Spleen (tissue), 11 donors: Measurements from ENCODE around the gene PRXL2B. TPM values are rescaled to one million over a fixed set of nuclear protein-coding genes. Genes with fewer than 3 reads are reported as not detected.

ENCODE experiments used
- DNase-seq: peaks from one replicate; pipeline ENCODE4 v3.0.0-alpha.2; 2020
- H3K27ac ChIP-seq, 8 donors: fragments of 200-600 bp; sonication (generic) in 7 of 8; 1 replicate in 4 of 8; 2 replicates in 4 of 8; pipeline versions ENCODE4 v1.5.0 to v1.8.0; 2016 to 2021; ENCODE audit warnings: inconsistent platforms in 4 of 8, mild to moderate bottlenecking in 4 of 8, moderate library complexity in 1 of 8
- H3K27me3 ChIP-seq, 7 donors: fragments of 200-600 bp; sonication (generic) in 6 of 7; replicated peaks in 1 of 7; 1 replicate in 4 of 7; 2 replicates in 3 of 7; pipeline versions ENCODE4 v1.5.0 to v1.8.0; 2016 to 2021; ENCODE audit warnings: inconsistent platforms in 3 of 7, mild to moderate bottlenecking in 1 of 7
- H3K36me3 ChIP-seq, 6 donors: fragments of 200-600 bp; sonication (generic) in 5 of 6; 1 replicate in 4 of 6; 2 replicates in 2 of 6; pipeline versions ENCODE4 v1.5.0 to v1.8.0; 2016 to 2021; ENCODE audit warnings: inconsistent platforms in 2 of 6
- H3K4me1 ChIP-seq, 6 donors: fragments of 200-600 bp; sonication (generic) in 5 of 6; 1 replicate in 3 of 6; 2 replicates in 3 of 6; pipeline versions ENCODE4 v1.5.0 to v1.8.0; 2016 to 2021; ENCODE audit warnings: inconsistent platforms in 3 of 6
- H3K4me3 ChIP-seq, 8 donors: fragments of 200-600 bp; sonication (generic) in 7 of 8; 1 replicate in 4 of 8; 2 replicates in 4 of 8; pipeline versions ENCODE4 v1.5.0 to v1.8.0; 2016 to 2021; ENCODE audit warnings: inconsistent platforms in 4 of 8, mild to moderate bottlenecking in 4 of 8, moderate library complexity in 2 of 8
- H3K9me3 ChIP-seq, 8 donors: fragments of 200-600 bp; sonication (generic) in 7 of 8; 1 replicate in 4 of 8; 2 replicates in 4 of 8; pipeline versions ENCODE4 v1.5.0 to v1.8.0; 2016 to 2021; ENCODE audit warnings: inconsistent platforms in 4 of 8
- CTCF ChIP-seq, 11 experiments: fragments of 200-600 bp in 7 of 11; fragments of 450-650 bp in 4 of 11; sonication (generic) in 4 of 11; IDR thresholded peaks in 8 of 11; conservative IDR thresholded peaks in 3 of 11; 1 replicate in 7 of 11; 2 replicates in 4 of 11; pipeline versions ENCODE4 v1.4.0 to v1.8.0; 2016 to 2021; ENCODE audit warnings: antibody characterized with exemption in 11 of 11, inconsistent platforms in 4 of 11, mild to moderate bottlenecking in 1 of 11
- POLR2A ChIP-seq, 3 donors: fragments of 450-650 bp; IDR thresholded peaks; one replicate each; pipeline ENCODE4 v1.5.1; 2017; ENCODE audit warnings: antibody characterized with exemption in 3 of 3, mild to moderate bottlenecking in 1 of 3
- POLR2AphosphoS5 ChIP-seq, 3 donors: sonication (generic); formaldehyde crosslinking; IDR thresholded peaks; one replicate each; pipeline ENCODE4 v1.5.1; 2017; ENCODE audit warnings: antibody characterized with exemption in 3 of 3
- WGBS, 5 donors: extraction: QIAGEN DNeasy Blood & Tissue Kit in 3 of 5; methylation state at CpG; one replicate each; pipeline versions ENCODE4 v1.1.5 to v1.1.7; 2013 to 2018; 5-methylcytosine and 5-hydroxymethylcytosine counted together
- intact Hi-C: fragments of 100-400 bp; cut with DNase I; formaldehyde crosslinking; loops from one replicate; pipeline ENCODE4 v1.15.0; 2023; ENCODE audit warnings: low total_unique reads
- polyA plus RNA-seq, 3 donors: library from polyadenylated mRNA; stranded (reverse); fragments of 200-250 nt; gene quantifications; one replicate each; pipeline ENCODE4 v1.2.1, GENCODE V29; 2013
- total RNA-seq, 7 donors: library from RNA; depleted of rRNA in 3 of 7; stranded (reverse); fragments of >200 nt in 3 of 7; fragmentation: NEBNext Ultra II Directional in 4 of 7; extraction: Animal tissue kit (Norgen Biotek cat#: 25700) in 4 of 7; gene quantifications; one replicate each; pipeline versions ENCODE4 v1.1.0 to v1.2.1, GENCODE V29; 2016 to 2021
- donor health status: healthy with polysubstance abuse.
- donor health status: DM: no; HTN: no; CAD: no; lungs with moderate emphysema.
- donor health status: DM: no; HTN: no; CAD: no.
- donor health status: Bipolar disorder and iron deficiency.
- donor health status: healthy.
- donor health status: DM: no; HTN: no; CAD: no.
- donor health status: DM: yes; HTN: yes; CAD: no.

The PRXL2B gene
- total and polyA plus RNA-seq, 10 donors, result 10.7 to 43.0 (median 25.0) TPM

GRCh38 chr1:2637442-2638145 is 51.0 kb downstream of the PRXL2B start:
- Histone ChIP-seq H3K27ac (no peak overlapping the region), H3K4me1 (peaks cover 8 to 25% (median 14%) of the 10 kb centered on the region in 6 donors), H3K9me3 (peaks cover 0 to 15% (median 12%) of the 10 kb centered on the region in 8 donors), H3K4me3 (no peak overlapping the region), H3K27me3 (peaks cover 0 to 44% (median 11%) of the 10 kb centered on the region in 7 donors), H3K36me3 (no peaks in the 10 kb centered on the region)
- intact Hi-C loops, result no loop called here
- no peak for DNase-seq
- 58 to 74% (median 70%) methylated on average over 7 to 10 of the region's 10 CpGs for WGBS, 5 donors
- no peak for TF ChIP-seq CTCF (IDR thresholded peaks at IDR 0.05 in 8 of 11, conservative IDR thresholded peaks at IDR 0.05 in 3 of 11)
- peak in 2 of 3 donors; percentile 26 to 35 for TF ChIP-seq POLR2AphosphoS5 (IDR thresholded peaks at IDR 0.05)

DNA sequence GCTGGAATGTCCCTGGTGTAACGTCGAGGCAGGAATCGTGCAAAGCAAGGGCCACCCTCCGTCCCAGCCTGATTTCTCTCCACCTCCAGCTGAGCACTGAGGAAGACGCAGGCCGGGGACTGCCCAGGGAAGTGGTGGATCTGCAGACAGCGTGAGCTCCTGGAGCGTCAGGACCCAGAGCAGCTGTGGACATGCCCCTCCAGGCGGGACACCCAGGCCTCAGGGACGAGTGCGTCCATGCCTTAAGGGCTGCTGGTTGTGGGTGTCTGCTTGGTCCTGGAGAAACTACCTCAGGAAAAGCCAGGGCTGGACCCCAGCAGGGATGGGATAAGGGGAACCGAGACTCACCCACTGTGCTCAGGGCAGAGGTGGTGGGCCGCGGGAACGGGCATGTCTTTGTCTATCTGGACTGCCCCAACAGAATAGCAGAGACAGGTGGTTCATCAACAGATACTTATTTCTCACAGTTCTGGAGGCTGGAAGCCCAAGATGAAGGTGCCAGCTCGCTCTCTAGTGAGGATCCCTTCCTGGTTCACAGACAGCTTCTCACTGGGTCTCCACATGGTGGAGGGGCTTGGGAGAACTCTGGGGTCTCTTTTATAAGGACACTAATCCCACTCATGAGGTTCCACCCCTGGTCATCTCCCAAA is 52.0 kb downstream of the PRXL2B start:
- H3K4me3 ChIP-seq, result no peak overlapping the region
- DNase-seq, result no peak
- 77 to 85% (median 82%) methylated on average over 13 to 16 of the region's 16 CpGs for WGBS, 5 donors
- H3K9me3 ChIP-seq, result peaks cover 0 to 15% (median 12%) of the 10 kb centered on the region in 8 donors
- TF ChIP-seq CTCF (IDR thresholded peaks at IDR 0.05 in 8 of 11, conservative IDR thresholded peaks at IDR 0.05 in 3 of 11) (no peak), POLR2AphosphoS5 (IDR thresholded peaks at IDR 0.05) (peak; percentile 14 to 65 (median 55)), POLR2A (IDR thresholded peaks at IDR 0.05) (no peak)
- intact Hi-C loops, result no loop called here
- peaks cover 0 to 34% (median 4%) of the 10 kb centered on the region in 7 donors for H3K27me3 ChIP-seq
- peaks cover 8 to 34% (median 20%) of the 10 kb centered on the region in 6 donors for H3K4me1 ChIP-seq
- H3K36me3 ChIP-seq, result no peaks in the 10 kb centered on the region
- H3K27ac ChIP-seq, result no peak overlapping the region

DNA sequence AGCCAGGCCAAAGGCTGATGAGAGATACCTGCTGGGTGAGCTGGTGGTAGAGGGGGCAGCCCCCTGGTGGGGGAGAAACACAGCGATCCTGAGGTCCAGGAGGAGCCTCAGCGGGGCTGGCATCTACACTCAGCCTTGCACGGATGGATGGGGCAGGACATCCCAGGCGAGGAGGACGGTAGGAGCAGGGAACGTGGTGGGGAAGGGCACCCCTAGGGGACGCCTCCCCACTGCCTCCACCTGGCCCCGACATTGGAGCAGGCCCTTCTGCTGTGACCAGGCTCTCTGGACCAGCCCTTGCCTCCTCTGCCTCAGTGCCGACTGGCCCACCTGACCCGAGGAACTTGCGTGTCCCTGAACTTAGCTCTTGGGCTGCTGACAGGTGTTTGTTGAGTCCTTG is 52.6 kb downstream of the PRXL2B start:
- Histone ChIP-seq H3K4me1 (peaks cover 8 to 39% (median 21%) of the 10 kb centered on the region in 6 donors), H3K4me3 (no peak overlapping the region), H3K9me3 (peaks cover 0 to 15% (median 12%) of the 10 kb centered on the region in 8 donors), H3K36me3 (no peaks in the 10 kb centered on the region), H3K27ac (no peak overlapping the region), H3K27me3 (peaks cover 0 to 28% (median 0%) of the 10 kb centered on the region in 7 donors)
- WGBS, 5 donors, result 51 to 78% (median 67%) methylated on average over 5 to 11 of the region's 11 CpGs
- intact Hi-C loops, result no loop called here
- TF ChIP-seq POLR2A (IDR thresholded peaks at IDR 0.05), result no peak
- TF ChIP-seq CTCF (IDR thresholded peaks at IDR 0.05 in 8 of 11, conservative IDR thresholded peaks at IDR 0.05 in 3 of 11), result no peak
- peak in 2 of 3 donors; percentile 27 to 57 for TF ChIP-seq POLR2AphosphoS5 (IDR thresholded peaks at IDR 0.05)
- DNase-seq, result no peak
